ENCODE measurements around the gene MACROD2. TPM values are rescaled to one million over a fixed set of nuclear protein-coding genes. Genes with fewer than 3 reads are reported as not detected.

The MACROD2 gene
- total and polyA plus RNA-seq, 4 donors: 0.66 to 10.5 (median 3.3) TPM

DNA sequence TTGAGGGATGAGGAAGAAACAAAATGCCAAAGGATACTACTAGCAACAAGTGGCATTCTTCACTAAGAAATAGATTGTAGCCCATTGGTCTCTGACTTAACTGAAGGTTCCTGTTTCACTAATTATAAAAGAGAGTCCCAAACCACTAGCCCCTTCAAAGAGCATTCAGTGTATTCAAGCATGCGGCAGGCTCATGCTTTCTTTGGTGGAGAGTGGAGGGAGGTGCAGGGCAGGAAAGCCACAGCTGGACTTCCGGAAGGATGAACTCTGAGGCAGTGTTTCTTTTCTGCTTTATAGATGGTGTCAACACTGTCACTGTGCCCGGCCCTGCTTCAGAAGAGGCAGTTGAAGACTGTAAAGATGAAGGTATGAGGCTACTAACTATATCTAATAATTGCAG, 1941.9 kb downstream of the MACROD2 start:
- H3K4me3 ChIP-seq (ENCODE audit: low read depth in 1 of 3, low read length in 3 of 3): no peak overlapping the region
- no peak for TF ChIP-seq GABPA (IDR thresholded peaks at IDR 0.05 in 1 of 2, conservative IDR thresholded peaks at IDR 0.05 in 1 of 2)
- TF ChIP-seq, protein P1, sequence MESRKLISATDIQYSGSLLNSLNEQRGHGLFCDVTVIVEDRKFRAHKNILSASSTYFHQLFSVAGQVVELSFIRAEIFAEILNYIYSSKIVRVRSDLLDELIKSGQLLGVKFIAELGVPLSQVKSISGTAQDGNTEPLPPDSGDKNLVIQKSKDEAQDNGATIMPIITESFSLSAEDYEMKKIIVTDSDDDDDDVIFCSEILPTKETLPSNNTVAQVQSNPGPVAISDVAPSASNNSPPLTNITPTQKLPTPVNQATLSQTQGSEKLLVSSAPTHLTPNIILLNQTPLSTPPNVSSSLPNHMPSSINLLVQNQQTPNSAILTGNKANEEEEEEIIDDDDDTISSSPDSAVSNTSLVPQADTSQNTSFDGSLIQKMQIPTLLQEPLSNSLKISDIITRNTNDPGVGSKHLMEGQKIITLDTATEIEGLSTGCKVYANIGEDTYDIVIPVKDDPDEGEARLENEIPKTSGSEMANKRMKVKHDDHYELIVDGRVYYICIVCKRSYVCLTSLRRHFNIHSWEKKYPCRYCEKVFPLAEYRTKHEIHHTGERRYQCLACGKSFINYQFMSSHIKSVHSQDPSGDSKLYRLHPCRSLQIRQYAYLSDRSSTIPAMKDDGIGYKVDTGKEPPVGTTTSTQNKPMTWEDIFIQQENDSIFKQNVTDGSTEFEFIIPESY (IDR thresholded peaks at IDR 0.05): no peak
- TF ChIP-seq YY1 (IDR thresholded peaks at IDR 0.05): no peak
- TF ChIP-seq RAD21 (IDR thresholded peaks at IDR 0.05): no peak
- no peak for TF ChIP-seq ATF3 (IDR thresholded peaks at IDR 0.05)
- no peak for TF ChIP-seq HNF4A (conservative IDR thresholded peaks at IDR 0.05)
- peaks cover 0 to under 1% (median 0%) of the 10 kb centered on the region in 4 donors for H3K36me3 ChIP-seq (ENCODE audit: control insufficient read depth in 4 of 4, insufficient read depth in 3 of 4, low read depth in 1 of 4, low read length in 3 of 4)
- H3K9ac ChIP-seq (ENCODE audit: low read depth in 1 of 2, low read length in 2 of 2): no peak overlapping the region
- 69% methylated on average over 3 of the region's 3 CpGs for WGBS
- peaks cover 0 to 8% (median 5%) of the 10 kb centered on the region in 4 donors for H3K9me3 ChIP-seq (ENCODE audit: control insufficient read depth in 4 of 4, low read length in 3 of 4)
- DNase-seq (ENCODE audit: low spot score): no peak
- no peaks in the 10 kb centered on the region for H3K4me1 ChIP-seq (ENCODE audit: control insufficient read depth in 4 of 4, insufficient read depth in 4 of 4, low read length in 3 of 4)
- H3K27ac ChIP-seq (ENCODE audit: low read depth in 1 of 2, low read length in 2 of 2): no peak overlapping the region
- no peaks in the 10 kb centered on the region for H3K27me3 ChIP-seq (ENCODE audit: control insufficient read depth in 4 of 4, insufficient read depth in 4 of 4, low read length in 3 of 4)

- H3K4me1 ChIP-seq (ENCODE audit: control insufficient read depth in 4 of 4, insufficient read depth in 4 of 4, low read length in 3 of 4): no peaks in the 10 kb centered on the region
- WGBS: 57% methylated on average over 1 of the region's 1 CpG
- no peak overlapping the region for H3K27ac ChIP-seq (ENCODE audit: low read depth in 1 of 2, low read length in 2 of 2)
- no peak overlapping the region for H3K4me3 ChIP-seq (ENCODE audit: low read depth in 1 of 3, low read length in 3 of 3)
- no peak for TF ChIP-seq ATF3 (IDR thresholded peaks at IDR 0.05)
- TF ChIP-seq, protein P2, sequence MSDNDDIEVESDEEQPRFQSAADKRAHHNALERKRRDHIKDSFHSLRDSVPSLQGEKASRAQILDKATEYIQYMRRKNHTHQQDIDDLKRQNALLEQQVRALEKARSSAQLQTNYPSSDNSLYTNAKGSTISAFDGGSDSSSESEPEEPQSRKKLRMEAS (IDR thresholded peaks at IDR 0.05): no peak
- no peak for TF ChIP-seq FOXA1 (IDR thresholded peaks at IDR 0.05)
- H3K27me3 ChIP-seq (ENCODE audit: control insufficient read depth in 4 of 4, insufficient read depth in 4 of 4, low read length in 3 of 4): no peaks in the 10 kb centered on the region
- DNase-seq (ENCODE audit: low spot score): no peak
- peaks cover 0 to 2% (median 0%) of the 10 kb centered on the region in 4 donors for H3K36me3 ChIP-seq (ENCODE audit: control insufficient read depth in 4 of 4, insufficient read depth in 3 of 4, low read depth in 1 of 4, low read length in 3 of 4)
- H3K9me3 ChIP-seq (ENCODE audit: control insufficient read depth in 4 of 4, low read length in 3 of 4): peaks cover 0 to 8% (median 5%) of the 10 kb centered on the region in 4 donors
- H3K9ac ChIP-seq (ENCODE audit: low read depth in 1 of 2, low read length in 2 of 2): no peak overlapping the region
Observed at GRCh38 chr20:15938847-15939246, 1943.5 kb downstream of the MACROD2 start.

DNA sequence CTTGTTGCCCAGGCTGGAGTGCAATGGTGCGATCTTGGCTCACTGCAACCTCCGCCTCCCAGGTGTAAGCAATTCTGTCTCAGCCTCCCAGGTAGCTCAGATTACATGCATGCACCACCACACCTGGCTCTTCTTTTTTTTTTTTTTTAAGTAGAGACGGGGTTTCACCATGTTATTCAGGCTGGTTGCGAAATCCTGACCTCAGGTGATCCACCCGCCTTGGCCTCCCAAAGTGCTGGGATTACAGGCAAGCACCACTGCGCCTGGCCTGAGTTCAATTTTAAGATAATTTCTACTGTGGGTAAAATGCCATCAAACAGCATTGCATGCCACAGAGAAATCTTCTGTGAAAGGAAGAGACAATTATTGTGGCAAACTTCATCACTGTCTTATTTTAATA, 1944.8 kb downstream of the MACROD2 start:
- H3K4me3 ChIP-seq (ENCODE audit: low read depth in 1 of 3, low read length in 3 of 3): no peak overlapping the region

More for the DNA sequence above, 1944.8 kb downstream of the MACROD2 start:
- no peak for DNase-seq (ENCODE audit: low spot score)
- H3K4me1 ChIP-seq (ENCODE audit: control insufficient read depth in 4 of 4, insufficient read depth in 4 of 4, low read length in 3 of 4): no peaks in the 10 kb centered on the region
- no peak overlapping the region for H3K9ac ChIP-seq (ENCODE audit: low read depth in 1 of 2, low read length in 2 of 2)
- no peaks in the 10 kb centered on the region for H3K27me3 ChIP-seq (ENCODE audit: control insufficient read depth in 4 of 4, insufficient read depth in 4 of 4, low read length in 3 of 4)
- 85% methylated on average over 6 of the region's 6 CpGs for WGBS
- peaks cover 0 to 8% (median 5%) of the 10 kb centered on the region in 4 donors for H3K9me3 ChIP-seq (ENCODE audit: control insufficient read depth in 4 of 4, low read length in 3 of 4)
- no peak for TF ChIP-seq NR2F2 (IDR thresholded peaks at IDR 0.05)
- no peak for TF ChIP-seq FOXA2 (IDR thresholded peaks at IDR 0.05)
- no peak for TF ChIP-seq JUND (IDR thresholded peaks at IDR 0.05)
- TF ChIP-seq, protein P3, sequence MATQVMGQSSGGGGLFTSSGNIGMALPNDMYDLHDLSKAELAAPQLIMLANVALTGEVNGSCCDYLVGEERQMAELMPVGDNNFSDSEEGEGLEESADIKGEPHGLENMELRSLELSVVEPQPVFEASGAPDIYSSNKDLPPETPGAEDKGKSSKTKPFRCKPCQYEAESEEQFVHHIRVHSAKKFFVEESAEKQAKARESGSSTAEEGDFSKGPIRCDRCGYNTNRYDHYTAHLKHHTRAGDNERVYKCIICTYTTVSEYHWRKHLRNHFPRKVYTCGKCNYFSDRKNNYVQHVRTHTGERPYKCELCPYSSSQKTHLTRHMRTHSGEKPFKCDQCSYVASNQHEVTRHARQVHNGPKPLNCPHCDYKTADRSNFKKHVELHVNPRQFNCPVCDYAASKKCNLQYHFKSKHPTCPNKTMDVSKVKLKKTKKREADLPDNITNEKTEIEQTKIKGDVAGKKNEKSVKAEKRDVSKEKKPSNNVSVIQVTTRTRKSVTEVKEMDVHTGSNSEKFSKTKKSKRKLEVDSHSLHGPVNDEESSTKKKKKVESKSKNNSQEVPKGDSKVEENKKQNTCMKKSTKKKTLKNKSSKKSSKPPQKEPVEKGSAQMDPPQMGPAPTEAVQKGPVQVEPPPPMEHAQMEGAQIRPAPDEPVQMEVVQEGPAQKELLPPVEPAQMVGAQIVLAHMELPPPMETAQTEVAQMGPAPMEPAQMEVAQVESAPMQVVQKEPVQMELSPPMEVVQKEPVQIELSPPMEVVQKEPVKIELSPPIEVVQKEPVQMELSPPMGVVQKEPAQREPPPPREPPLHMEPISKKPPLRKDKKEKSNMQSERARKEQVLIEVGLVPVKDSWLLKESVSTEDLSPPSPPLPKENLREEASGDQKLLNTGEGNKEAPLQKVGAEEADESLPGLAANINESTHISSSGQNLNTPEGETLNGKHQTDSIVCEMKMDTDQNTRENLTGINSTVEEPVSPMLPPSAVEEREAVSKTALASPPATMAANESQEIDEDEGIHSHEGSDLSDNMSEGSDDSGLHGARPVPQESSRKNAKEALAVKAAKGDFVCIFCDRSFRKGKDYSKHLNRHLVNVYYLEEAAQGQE (IDR thresholded peaks at IDR 0.05): no peak
- TF ChIP-seq HNF4G (IDR thresholded peaks at IDR 0.05): no peak
- no peak for TF ChIP-seq GABPA (IDR thresholded peaks at IDR 0.05 in 1 of 2, conservative IDR thresholded peaks at IDR 0.05 in 1 of 2)
- TF ChIP-seq CTCF (IDR thresholded peaks at IDR 0.05; ENCODE audit: low read depth, low read length, missing input control): no peak
- H3K27ac ChIP-seq (ENCODE audit: low read depth in 1 of 2, low read length in 2 of 2): no peak overlapping the region
- peaks cover 0 to 2% (median 0%) of the 10 kb centered on the region in 4 donors for H3K36me3 ChIP-seq (ENCODE audit: control insufficient read depth in 4 of 4, insufficient read depth in 3 of 4, low read depth in 1 of 4, low read length in 3 of 4)

All from liver (tissue), 9 donors.